Neural progenitor cell (in vitro differentiated cells): ENCODE results near the gene BEST2. TPM values are rescaled to one million over a fixed set of nuclear protein-coding genes. Genes with fewer than 3 reads are reported as not detected.

Experiments
- DNase-seq: peaks from one replicate; pipeline ENCODE4 v3.0.0-alpha.2; 2016; ENCODE audit warnings: low spot score
- H2AFZ ChIP-seq: fragments of 200-600 bp; sonication (generic); replicated peaks from 2 replicates; pipeline ENCODE4 v1.6.1; 2016; ENCODE audit warnings: antibody characterized with exemption
- H3F3A ChIP-seq: fragments of 200-600 bp; sonication (generic); 2 replicates; pipeline ENCODE4 v1.6.1; 2016; ENCODE audit warnings: antibody characterized with exemption, low read depth
- H3K27ac ChIP-seq: fragments of 200-600 bp; sonication (generic); 2 replicates; pipeline ENCODE4 v1.5.1; 2016; ENCODE audit warnings: mild to moderate bottlenecking
- H3K27me3 ChIP-seq: fragments of 200-600 bp; sonication (generic); 2 replicates; pipeline ENCODE4 v1.6.1; 2016; ENCODE audit warnings: mild to moderate bottlenecking, moderate library complexity
- H3K36me3 ChIP-seq: fragments of 200-600 bp; sonication (generic); 2 replicates; pipeline ENCODE4 v1.5.1; 2016
- H3K4me1 ChIP-seq: fragments of 200-600 bp; sonication (generic); 2 replicates; pipeline ENCODE4 v1.6.1; 2016; ENCODE audit warnings: mixed run types
- H3K4me2 ChIP-seq: fragments of 200-600 bp; sonication (generic); 2 replicates; pipeline ENCODE4 v1.6.1; 2016
- H3K4me3 ChIP-seq: fragments of 200-600 bp; sonication (generic); 2 replicates; pipeline ENCODE4 v1.5.1; 2016
- H3K79me2 ChIP-seq: fragments of 200-600 bp; sonication (generic); 2 replicates; pipeline ENCODE4 v1.6.1; 2016; ENCODE audit warnings: low read depth
- H3K9ac ChIP-seq: fragments of 200-600 bp; sonication (generic); 2 replicates; pipeline ENCODE4 v1.6.1; 2016
- H3K9me3 ChIP-seq: fragments of 200-600 bp; sonication (generic); 2 replicates; pipeline ENCODE4 v1.5.1; 2016; ENCODE audit warnings: low read depth
- H4K20me1 ChIP-seq: fragments of 200-600 bp; sonication (generic); 2 replicates; pipeline ENCODE4 v1.6.1; 2016; ENCODE audit warnings: low read depth
- H3K27ac Mint-ChIP-seq: 3 replicates; pipeline ENCODE4 v1.8.0; 2021; ENCODE audit warnings: mixed read lengths
- H3K27me3 Mint-ChIP-seq: 2 replicates; pipeline ENCODE4 v1.8.0; 2022; ENCODE audit warnings: low read depth, mild to moderate bottlenecking, inconsistent platforms, moderate library complexity, mixed read lengths; ENCODE audit not compliant: insufficient read depth
- H3K36me3 Mint-ChIP-seq: 3 replicates; pipeline ENCODE4 v1.8.0; 2021; ENCODE audit warnings: mixed read lengths
- H3K4me1 Mint-ChIP-seq: 3 replicates; pipeline ENCODE4 v1.8.0; 2021; ENCODE audit warnings: mixed read lengths
- H3K4me3 Mint-ChIP-seq: 3 replicates; pipeline ENCODE4 v1.8.0; 2021; ENCODE audit warnings: mild to moderate bottlenecking, moderate library complexity, mixed read lengths
- H3K9me3 Mint-ChIP-seq: 3 replicates; pipeline ENCODE4 v1.8.0; 2020; ENCODE audit warnings: mixed read lengths
- EZH2 ChIP-seq: fragments of 200-600 bp; sonication (generic); IDR thresholded peaks from 2 replicates; pipeline ENCODE4 v1.6.1; 2017; ENCODE audit warnings: antibody characterized with exemption, mild to moderate bottlenecking, moderate library complexity
- EZH2phosphoT487 ChIP-seq: fragments of 200-600 bp; sonication (generic); IDR thresholded peaks from 2 replicates; pipeline ENCODE4 v1.6.1; 2017; ENCODE audit warnings: antibody characterized with exemption
- total RNA-seq: library from RNA; depleted of rRNA; stranded (reverse); fragments of >200 nt; gene quantifications from 2 replicates; pipeline ENCODE4 v1.2.3, GENCODE V29; 2015; ENCODE audit warnings: low replicate concordance
- TF ChIP-seq, protein P1 (sequence below): fragments of 200-600 bp; sonication (generic); IDR thresholded peaks from 2 replicates; pipeline ENCODE4 v1.5.1; 2017; ENCODE audit warnings: antibody characterized with exemption, mild to moderate bottlenecking

The BEST2 gene
- total RNA-seq, 1 donor from 2014 or later: not detected

DNA sequence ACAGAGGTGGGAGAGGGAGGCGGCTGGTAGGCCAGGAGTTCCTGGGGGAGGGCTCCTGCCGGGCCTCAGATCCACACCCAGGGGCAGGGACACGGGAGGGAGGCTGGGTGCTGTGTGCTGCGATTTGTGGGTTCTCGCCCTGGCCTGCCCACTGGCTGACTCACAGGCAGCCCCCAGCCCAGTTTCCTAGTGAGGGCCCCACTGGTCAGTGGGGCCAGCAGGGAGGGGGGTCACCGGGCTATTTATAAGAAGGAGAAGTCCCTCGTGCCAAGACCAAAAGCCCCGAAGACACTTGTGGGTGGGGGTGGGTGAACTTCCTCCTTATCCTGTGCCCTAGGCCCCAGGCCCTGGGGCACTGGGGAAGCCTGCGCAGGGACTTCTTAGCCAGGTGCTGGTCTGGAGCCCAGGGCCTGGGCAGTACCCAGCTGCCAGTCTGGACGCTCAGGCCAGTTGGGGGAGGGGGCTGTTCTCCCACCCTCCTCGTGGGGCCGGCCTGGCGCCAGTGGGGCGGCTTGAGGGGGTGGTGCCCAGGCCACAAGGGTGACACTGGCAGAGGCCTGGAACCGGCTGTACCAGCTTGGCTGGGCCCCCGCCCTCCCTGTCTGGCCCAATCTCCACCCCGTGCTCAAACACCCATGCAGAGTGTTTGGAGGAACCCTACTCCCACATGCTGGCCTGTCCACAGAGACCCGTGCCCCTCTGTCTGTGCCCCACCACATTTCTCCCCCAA is 34.7 kb downstream of the BEST2 start:
- Histone ChIP-seq H3K4me3 (no peak overlapping the region), H2AFZ (no peak overlapping the region), H3K79me2 (no peaks in the 10 kb centered on the region), H3K27me3 (peaks cover 11% of the 10 kb centered on the region), H3K27ac (no peak overlapping the region), H4K20me1 (no peaks in the 10 kb centered on the region), H3K9ac (no peak overlapping the region), H3K36me3 (no peaks in the 10 kb centered on the region), H3K4me2 (no peak overlapping the region), H3K9me3 (no peaks in the 10 kb centered on the region), H3F3A (peaks cover 70% of the 10 kb centered on the region), H3K4me1 (peaks cover 39% of the 10 kb centered on the region)
- TF ChIP-seq, protein P1, sequence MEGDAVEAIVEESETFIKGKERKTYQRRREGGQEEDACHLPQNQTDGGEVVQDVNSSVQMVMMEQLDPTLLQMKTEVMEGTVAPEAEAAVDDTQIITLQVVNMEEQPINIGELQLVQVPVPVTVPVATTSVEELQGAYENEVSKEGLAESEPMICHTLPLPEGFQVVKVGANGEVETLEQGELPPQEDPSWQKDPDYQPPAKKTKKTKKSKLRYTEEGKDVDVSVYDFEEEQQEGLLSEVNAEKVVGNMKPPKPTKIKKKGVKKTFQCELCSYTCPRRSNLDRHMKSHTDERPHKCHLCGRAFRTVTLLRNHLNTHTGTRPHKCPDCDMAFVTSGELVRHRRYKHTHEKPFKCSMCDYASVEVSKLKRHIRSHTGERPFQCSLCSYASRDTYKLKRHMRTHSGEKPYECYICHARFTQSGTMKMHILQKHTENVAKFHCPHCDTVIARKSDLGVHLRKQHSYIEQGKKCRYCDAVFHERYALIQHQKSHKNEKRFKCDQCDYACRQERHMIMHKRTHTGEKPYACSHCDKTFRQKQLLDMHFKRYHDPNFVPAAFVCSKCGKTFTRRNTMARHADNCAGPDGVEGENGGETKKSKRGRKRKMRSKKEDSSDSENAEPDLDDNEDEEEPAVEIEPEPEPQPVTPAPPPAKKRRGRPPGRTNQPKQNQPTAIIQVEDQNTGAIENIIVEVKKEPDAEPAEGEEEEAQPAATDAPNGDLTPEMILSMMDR: no peak
- no peak for TF ChIP-seq EZH2
- TF ChIP-seq EZH2phosphoT487: no peak
- H3K4me1 Mint-ChIP-seq: peaks cover 39% of the 10 kb centered on the region
- no peak overlapping the region for H3K27ac Mint-ChIP-seq
- peaks cover 2% of the 10 kb centered on the region for H3K9me3 Mint-ChIP-seq
- H3K4me3 Mint-ChIP-seq: no peak overlapping the region
- H3K36me3 Mint-ChIP-seq: no peaks in the 10 kb centered on the region
- H3K27me3 Mint-ChIP-seq: peaks cover 12% of the 10 kb centered on the region
- no peak for DNase-seq

DNA sequence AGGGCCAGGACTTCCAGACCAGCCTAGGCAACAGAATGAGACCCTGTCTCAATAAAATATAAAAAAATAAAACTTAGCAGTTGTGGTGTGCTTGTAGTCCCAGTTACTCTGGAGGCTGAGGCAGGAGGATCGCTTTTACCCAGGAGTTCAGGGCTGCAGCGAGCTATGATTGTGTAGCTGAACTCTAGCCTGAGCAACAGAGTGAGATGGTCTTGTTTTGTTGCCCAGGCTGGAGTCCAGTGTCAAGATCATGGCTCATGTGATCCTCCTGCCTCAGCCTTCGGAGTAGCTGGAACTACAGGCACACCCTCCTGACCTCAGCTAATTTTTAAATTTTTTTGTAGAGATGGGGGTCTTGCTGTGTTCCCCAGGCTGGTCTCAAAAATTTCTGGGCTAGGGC is 35.4 kb downstream of the BEST2 start:
- DNase-seq: no peak
- Histone ChIP-seq H3K4me1 (peaks cover 42% of the 10 kb centered on the region), H3F3A (peaks cover 69% of the 10 kb centered on the region), H3K27me3 (peaks cover 18% of the 10 kb centered on the region), H3K79me2 (no peaks in the 10 kb centered on the region), H3K9ac (no peak overlapping the region), H3K4me2 (no peak overlapping the region), H3K4me3 (no peak overlapping the region), H4K20me1 (no peaks in the 10 kb centered on the region), H3K27ac (no peak overlapping the region), H3K36me3 (no peaks in the 10 kb centered on the region), H2AFZ (no peak overlapping the region), H3K9me3 (no peaks in the 10 kb centered on the region)
- no peak overlapping the region for H3K4me3 Mint-ChIP-seq
- no peaks in the 10 kb centered on the region for H3K36me3 Mint-ChIP-seq
- peaks cover 7% of the 10 kb centered on the region for H3K27me3 Mint-ChIP-seq
- no peak overlapping the region for H3K27ac Mint-ChIP-seq
- no peak for TF ChIP-seq EZH2
- TF ChIP-seq, protein P1: no peak
- TF ChIP-seq EZH2phosphoT487: no peak
- peaks cover 2% of the 10 kb centered on the region for H3K9me3 Mint-ChIP-seq
- H3K4me1 Mint-ChIP-seq: peaks cover 33% of the 10 kb centered on the region

DNA sequence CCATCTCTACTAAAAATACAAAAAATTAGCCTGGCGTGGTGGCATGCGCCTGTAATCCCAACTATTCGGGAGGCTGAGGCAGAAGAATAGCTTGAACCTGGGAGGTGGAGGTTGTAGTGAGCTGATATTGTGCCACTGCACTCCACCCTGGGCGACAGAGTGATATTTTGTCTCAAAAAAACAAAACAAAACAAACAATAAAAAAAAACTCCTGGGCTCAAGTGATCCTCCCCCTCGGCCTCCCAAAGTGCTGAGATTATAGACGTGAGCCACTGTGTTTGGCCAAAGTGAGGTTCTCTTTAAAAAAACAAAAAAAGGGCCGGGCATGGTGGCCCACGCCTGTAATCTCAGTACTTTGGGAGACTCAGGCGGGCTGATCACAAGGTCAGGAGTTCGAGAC is 35.9 kb downstream of the BEST2 start:
- Histone ChIP-seq H4K20me1 (no peaks in the 10 kb centered on the region), H3K4me2 (no peak overlapping the region), H2AFZ (no peak overlapping the region), H3K27me3 (peaks cover 23% of the 10 kb centered on the region), H3K9me3 (no peaks in the 10 kb centered on the region), H3F3A (peaks cover 69% of the 10 kb centered on the region), H3K36me3 (no peaks in the 10 kb centered on the region), H3K4me1 (peaks cover 38% of the 10 kb centered on the region), H3K9ac (no peak overlapping the region), H3K79me2 (no peaks in the 10 kb centered on the region), H3K27ac (no peak overlapping the region), H3K4me3 (no peak overlapping the region)
- no peak overlapping the region for H3K27ac Mint-ChIP-seq
- H3K4me1 Mint-ChIP-seq: peaks cover 30% of the 10 kb centered on the region
- no peaks in the 10 kb centered on the region for H3K9me3 Mint-ChIP-seq
- H3K4me3 Mint-ChIP-seq: peak overlapping the region; percentile 24
- TF ChIP-seq EZH2phosphoT487 (no peak), EZH2 (no peak)
- TF ChIP-seq, protein P1: no peak
- peaks cover 5% of the 10 kb centered on the region for H3K27me3 Mint-ChIP-seq
- no peaks in the 10 kb centered on the region for H3K36me3 Mint-ChIP-seq
- DNase-seq: no peak
